HG03378 (cell line): ENCODE results near the gene UNC80.

Experiments used
- ATAC-seq: cut with Tn5 transposase; IDR thresholded peaks from one replicate; pipeline ENCODE4 v1.9.1; 2021; ENCODE audit warnings: mild to moderate bottlenecking, moderate library complexity; ENCODE audit not compliant: unreplicated experiment

The UNC80 gene

DNA sequence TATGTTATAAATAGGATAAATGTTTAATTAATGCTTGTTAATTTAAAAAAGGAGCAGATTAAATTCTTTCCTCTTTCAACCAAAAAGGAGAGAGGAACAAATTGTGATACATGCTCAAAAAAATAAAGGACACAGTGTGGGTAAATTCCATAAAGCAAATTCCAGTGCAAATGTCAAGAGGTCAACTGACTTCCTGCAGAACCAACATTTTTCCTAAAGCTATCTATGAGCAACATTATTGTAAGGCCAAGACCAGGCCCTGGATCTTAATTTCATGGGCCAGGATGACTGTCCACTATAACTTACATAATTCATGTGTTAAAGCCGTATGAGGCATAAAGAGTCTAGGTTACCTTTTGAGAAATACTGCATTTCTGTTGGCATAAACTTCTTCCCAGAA lies 136.9 kb downstream of the UNC80 start:
- ATAC-seq = no peak

DNA sequence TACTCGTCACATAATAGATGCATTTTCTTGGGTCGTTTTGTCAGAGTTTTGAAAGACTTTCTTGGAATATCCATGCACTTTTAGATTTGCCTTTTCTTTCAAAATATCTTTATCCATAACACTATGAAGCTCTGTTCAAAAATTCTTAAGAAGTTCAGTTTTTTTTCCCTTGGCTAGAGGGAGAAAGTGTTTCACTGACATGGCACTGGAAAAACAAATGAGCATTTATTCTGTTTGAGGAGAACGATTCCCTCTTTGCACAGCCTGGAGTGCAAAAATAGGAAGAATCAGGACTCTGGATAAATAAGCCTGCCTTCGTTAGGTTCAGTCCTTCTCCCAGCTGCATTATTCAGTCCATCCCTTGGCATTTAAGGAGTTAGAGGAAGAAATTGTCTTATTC lies 139.9 kb downstream of the UNC80 start:
- ATAC-seq = no peak

DNA sequence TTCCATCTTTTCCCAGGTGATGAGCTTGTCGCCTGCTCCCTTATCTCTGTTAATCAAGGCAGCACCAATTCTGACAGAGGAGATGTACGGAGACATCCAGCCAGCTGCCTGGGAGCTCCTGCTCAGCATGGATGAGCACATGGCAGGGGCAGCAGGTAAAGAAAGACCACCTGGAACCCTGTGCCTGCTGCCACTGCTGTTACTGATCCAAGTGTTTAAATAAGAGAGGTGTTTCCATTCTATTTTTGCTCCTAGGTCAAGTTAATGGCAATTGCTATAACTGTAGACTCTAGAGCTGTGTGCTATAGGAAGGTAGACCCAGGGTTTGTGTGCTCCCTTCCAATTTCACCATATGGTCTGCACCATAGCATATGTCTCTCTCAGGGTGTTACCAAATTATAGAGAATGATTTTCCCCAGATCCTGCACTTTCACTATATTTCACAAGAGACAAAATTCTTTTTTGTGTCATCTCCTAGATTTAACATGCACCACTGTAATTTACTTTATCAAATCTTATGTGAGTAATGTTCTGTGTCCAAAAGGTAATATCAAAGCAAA lies 142.2 kb downstream of the UNC80 start:
- no peak for ATAC-seq

DNA sequence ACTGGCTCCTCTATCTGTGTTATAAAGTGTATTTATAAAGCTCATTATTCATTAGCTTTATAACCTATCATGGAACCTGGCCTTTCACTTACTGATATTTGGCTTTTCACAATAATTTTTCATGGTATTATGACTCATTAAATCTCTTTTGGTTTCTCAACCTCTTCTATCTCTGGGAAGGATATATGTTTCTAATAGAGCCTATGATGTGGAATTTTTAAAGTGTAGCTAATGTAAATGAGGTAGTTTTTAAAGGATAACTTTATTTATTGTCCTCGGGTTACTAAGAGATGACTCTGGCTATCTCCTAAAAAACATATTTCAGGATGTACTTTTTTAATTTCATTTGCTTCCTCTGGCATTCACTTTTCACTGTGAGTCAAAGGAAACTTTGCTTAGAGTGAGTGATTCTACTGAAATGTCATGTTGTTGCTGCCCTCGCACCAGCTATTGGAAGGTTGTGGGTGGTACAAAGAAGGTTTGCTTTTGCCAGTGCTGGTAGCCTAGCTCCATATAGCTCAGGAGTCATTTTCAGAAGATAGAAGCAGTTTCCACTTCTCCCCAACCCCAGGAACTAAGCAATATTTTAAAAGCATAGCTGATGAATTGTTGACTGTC lies 145.6 kb downstream of the UNC80 start:
- no peak for ATAC-seq

DNA sequence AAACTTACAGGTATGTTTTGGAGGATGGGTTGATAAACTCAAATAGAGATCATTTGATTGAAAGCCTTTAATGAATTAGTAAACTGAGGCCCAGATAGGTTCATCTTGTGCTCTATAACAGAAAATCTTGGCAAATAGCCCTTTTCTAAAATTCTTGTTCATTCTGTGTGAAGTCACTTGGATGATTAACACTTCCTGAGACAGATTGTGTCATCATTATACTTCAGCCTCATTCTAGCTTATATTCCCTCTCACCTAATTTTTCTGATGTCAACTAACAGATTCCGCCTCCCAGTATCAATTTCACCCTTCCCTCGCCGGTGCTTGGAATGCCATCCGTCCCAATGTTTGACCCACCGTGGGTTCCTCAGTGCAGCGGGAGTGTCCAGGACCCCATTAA lies 146.6 kb downstream of the UNC80 start:
- ATAC-seq = no peak

DNA sequence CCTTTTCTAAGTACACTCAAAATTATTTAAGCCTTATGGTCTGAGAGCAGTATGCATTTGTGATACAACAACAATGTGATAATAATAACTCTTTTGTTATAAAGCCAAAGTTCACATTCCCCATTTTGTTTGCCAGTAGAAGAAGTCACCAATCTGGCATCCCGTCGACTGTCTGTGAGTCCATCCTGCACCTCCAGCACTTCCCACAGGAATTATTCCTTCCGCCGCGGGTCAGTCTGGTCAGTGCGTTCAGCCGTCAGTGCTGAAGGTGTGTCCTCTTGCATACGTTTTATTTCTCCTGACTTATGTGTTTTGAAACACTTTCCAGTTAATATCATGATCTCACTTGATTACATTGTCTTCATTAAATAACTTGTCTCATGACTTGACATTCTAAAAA lies 150.5 kb downstream of the UNC80 start:
- ATAC-seq = no peak

DNA sequence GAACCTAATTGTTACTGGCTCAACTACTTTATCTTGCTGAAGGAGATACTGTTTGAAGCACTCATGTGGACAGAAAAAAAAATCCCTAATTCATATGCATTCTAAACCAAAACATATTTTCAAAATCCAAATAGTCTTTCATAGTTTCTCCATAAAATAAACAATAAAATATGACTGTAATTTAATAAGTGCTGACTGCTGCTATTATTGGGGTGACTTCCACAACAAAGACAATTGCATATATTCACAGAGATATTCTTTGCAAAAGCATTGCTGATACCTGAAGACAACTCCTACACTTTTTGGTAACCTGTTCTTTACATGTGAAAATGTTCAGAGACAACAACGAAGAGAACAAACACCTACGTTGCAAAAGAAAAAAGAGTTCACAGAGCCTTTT lies 157.7 kb downstream of the UNC80 start:
- no peak for ATAC-seq

DNA sequence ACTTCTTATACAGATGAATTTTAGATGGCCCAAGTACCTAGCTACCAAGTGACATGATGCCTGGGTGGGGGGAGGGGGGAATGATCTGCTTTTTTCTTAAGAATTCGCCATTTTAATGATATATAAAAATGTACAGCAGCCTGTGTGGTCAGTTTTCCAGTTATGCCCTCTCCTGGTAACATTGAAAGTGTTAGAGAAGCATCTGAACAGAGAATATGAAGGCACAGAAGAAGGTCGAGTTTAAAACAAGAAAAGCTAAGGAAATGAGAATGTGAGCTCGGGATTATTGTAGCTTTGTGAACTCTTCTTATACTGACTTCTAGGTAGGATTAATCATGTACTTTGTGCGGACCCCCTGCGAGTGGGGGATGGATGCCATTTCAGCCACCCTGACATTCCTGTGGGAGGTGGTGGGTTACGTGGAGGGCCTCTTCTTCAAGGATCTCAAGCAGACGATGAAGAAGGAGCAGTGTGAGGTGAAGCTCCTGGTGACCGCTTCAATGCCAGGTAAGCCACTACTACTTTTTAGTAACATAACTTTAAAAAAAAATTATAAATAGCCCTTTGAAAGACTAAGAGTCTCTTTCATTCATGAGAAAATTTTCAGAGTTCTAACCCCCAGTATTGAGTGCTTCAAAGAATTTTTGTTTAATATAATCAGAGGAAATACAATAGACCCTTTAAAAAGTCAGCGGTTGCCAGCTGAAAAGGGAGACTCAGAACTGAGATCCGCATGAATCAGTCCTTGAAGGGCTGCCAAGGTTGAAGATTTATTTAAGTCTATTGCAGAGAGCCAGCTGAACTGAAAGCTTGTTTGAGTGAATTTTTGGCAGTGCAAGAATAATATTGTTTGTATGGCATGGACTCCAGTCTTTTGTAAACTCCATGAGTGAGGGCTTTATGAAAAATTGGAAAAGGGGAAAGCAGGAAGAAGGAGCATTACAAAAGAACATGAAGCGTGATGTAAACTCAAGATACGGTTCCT lies 162.2 kb downstream of the UNC80 start:
- no peak for ATAC-seq

DNA sequence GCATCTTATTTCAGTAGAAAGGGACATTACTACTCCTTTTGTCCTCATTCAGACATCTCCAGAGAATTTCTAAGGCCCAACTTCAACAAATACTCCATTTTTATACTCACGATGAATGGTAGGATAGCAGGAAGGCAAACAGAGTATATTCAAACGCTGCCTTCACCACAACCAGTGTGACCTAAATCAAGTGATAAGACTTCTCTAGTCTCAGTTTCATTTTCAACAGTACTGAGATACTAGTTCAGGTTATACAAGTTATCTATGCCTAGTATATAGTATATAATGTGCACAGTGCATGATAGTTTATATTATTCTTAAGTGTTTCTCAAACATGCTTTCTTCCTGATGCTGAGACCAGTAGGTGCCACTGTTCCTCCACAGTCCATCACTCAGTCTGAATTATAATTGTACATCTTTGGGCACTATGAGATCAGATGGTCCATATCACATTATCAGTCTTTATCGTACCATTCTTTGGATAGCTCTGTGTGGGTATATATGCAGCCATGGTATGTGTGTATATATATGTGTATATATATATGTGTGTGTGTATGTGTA lies 164.6 kb downstream of the UNC80 start:
- peak; percentile 43 for ATAC-seq

DNA sequence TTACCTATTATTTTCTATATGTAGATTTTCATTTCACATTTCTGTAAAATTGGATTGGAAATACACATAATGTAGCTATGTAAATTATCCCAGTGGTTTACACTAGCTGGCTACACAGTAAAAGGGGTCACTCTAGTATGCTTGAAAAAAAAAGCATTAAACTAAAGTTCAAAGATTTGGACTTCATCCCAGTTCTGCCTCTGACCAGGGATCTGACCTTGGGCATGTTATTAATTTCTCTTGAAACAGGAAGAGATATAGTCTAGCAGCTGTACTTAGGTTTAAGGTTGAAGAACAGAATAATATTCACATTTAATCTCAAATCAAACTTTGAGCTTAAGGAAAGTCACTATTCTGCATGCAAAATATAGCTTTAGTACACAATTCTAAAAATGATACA lies 166.3 kb downstream of the UNC80 start:
- no peak for ATAC-seq

DNA sequence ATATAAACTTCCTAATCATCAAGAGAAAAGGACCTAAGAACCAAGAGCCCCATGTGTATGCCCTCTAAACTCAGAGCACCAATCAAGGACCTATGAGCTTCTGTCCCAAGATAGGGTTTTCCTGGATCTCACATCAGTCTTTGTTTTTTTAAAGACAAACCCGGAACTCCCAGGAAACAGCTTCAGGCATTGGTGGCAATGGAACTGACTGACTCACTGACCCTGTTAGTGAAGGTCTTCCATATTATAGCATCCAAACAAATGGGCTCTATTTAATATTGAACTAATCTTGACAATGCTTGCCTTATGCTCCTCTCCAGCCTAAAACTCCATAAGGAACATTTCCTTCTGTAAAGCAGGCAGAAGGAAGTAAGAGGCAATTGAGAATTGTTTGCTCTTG lies 167.3 kb downstream of the UNC80 start:
- no peak for ATAC-seq

DNA sequence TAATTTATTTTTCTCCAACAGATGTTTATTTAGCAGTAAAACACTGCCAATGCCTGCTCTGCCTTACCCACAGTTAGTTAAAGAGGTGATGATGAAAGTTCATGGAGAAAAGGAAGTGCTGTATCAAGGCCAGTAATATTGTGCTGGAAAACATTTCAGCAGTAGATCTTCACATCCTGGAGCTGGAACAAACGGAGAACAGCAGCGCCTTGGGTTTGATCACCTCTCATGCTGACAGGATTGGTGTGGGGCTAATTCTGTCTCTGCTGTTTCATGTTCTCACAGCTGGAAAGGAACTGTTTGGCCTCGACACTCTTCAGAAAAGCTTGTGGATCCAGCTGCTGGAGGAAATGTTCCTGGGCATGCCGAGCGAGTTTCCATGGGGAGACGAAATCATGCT lies 169.3 kb downstream of the UNC80 start:
- no peak for ATAC-seq

DNA sequence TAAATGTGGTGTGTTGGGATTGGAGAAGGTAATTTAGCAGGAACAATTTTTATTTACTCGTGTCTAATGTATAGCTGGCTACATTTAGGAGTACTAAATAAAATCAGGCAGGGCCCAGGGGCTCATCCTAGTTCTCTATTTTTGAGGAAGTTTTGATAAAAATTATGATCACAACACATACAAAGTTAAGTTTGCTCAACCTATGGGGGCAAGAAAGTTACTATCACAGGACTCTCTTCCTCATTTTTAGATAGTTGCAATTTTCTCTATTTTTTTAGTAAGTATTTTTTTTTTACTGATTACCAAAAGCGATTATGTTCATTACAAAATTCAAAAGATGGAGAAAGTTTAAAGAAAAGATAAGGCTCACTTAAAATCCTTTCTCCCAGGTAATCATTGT lies 170.8 kb downstream of the UNC80 start:
- ATAC-seq = no peak

DNA sequence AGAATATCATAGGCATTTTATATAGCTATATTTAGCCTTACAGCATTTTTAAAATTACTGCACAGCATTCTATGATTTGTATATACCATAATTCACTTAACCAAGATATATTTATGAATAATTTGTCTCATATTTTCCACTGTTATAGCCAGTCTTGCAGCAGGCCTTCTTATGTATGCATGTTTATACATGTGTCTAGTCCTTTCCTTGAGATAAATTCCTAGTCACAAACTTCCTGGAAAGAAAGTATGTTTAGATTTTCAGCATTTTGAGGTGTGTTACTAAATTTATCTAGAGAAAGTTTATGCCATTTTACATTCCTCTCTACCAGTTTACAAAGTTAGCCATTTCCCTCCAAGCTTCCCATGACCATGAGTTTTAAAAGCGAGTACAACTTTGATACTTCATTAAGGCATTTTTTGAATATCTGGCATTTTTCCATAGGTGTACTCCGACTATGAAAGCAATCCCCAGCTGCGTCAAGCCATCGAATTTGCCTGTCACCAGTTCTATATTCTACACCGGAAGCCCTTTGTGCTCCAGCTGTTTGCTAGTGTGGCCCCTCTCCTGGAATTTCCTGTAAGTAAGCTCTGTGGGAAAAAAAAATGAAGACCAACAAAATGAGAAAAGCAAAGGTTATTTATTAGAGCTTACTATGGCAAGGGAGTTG lies 171.4 kb downstream of the UNC80 start:
- no peak for ATAC-seq

DNA sequence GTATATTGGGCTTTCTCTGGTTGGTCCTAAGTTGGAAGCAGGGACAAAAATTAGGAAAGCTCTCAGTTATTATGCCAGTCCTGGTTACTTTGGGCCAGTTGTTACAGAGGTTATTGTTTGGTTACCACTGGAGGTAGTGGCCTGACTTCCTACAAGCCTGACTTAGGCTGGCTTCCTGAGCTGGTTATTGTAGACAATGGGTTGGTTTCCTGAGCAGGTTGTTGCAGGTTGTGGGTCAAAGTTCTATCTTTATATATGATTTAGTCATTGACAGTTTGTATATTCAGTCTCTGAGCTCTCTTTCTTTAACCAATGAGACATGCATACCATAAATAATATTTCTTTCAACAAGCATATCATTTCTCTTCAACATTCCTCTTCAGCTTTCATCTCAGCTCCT lies 172.1 kb downstream of the UNC80 start:
- ATAC-seq = no peak

DNA sequence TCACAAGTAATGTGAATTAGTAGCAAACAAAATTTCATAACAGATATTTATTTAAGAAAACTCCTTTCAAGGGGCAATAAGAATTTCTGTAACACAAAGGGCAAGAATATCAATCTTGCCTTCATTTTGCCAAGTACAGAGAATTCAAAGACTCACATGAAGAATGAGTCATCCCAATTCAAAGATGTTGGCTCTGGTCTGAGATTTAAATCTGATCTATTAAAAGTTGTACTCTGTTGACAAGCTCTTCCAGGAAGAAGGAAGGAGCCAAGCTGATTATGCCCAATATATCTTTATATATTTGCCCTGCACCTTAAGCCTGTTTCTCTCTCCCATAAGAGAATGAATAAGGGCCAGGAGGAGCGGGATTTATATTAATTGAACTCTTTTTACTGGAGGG lies 174.9 kb downstream of the UNC80 start:
- no peak for ATAC-seq

DNA sequence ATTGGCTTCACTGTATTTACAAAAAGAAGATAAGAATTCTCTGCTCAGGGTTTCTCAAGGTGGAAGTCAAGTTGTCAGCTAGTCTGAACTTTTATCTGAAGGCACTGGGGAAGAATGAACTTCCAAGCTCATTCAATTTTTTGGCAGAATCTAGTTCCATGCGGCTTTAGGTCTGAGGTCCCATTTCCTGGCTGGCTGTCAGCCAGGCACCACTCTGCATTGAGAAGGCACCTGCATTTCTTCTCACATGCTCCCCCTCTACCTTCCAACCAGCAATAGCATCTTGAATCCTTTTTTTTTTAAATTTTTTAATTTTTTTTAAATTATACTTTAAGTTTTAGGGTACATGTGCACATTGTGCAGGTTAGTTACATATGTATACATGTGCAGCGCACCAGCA lies 184.6 kb downstream of the UNC80 start:
- ATAC-seq = no peak

DNA sequence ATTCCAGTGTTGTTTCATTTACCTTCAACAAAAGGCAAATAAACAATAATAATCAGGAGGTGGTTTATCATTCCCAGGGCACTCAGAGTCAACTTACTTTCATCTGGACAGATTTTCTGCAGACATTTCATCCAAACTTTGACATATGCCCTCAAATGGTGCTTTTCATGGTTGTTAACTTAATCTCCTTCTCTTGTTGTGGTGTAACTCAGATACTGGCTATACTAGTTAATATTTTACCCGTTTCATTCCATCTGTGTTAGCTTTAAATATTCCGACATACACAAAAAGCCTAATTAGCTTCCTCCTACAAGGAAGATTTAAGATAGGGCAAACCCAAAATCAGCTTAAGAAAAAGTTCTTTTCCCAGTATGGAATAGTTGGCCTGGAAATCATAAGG lies 186.4 kb downstream of the UNC80 start:
- ATAC-seq = no peak

DNA sequence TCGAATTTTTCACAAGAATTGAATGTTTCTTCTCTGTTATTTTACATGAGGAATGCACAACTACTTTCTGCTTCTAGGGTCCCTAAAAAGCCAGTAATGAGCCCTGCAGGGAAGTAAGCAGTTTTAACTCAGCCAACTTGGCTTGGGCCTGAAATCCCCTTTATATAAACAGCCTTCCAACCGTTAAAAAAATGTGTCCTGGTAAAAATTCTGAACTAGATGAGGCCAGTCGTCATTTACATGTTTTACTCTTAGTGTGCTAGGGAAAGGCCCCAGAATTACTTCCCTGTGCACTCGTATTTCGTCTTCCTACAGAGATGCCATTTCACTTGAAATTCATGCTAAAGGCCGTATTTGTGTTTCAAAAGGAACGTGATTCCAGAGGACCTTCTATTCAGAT lies 188.4 kb downstream of the UNC80 start:
- ATAC-seq = no peak

DNA sequence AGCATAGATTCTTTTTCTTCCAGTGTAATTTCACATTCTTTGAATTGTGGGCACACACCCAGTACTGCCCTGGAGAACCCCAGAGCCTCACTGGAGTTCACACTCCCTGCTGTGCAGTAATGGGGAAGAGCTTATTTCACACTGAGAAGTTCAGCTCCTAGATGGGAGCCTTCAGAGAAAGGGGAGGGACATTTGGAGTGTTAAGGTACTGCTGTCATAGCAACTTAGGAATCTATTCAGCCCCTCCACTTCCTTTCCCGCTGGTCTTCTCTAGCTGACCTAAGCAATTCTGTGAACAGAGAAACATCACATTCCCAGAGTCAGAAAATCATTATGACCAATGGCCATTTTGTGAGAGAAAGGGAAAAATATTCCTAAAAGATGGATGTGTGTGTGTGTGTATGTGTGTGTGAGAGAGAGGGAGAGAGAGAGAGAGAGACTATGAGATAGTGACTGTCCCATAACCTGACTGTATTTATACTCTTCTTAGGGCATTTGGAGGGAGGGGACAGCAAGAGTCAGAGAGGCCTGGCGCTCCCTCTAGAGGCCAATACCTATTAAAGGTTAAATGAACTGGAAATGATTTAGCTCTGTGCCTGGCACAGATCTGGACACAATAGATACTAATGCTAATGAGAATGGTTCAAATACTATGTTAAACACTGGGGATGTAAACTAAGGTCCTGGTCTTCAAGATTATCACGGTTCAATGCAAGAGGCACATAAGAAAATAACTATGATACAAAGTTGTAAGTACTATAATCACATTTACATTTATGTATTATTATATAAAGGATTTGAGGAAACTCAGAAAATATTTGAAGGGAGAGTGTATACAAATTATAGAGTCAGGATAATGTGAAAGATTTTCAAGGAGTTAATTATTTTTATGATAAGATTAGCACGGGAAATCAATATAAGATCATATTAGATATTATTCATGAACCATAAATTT lies 189.3 kb downstream of the UNC80 start:
- peak; percentile 95 for ATAC-seq
